HCT116 (cell line): ENCODE measurements around the gene CENPK. TPM values are rescaled to one million over a fixed set of nuclear protein-coding genes. Genes with fewer than 3 reads are reported as not detected.

Experiments
- ATAC-seq: fragments of 200-7000 bp; cut with Tn5 transposase; 2 replicates; pipeline ENCODE4 v1.9.1; 2020; ENCODE audit warnings: mild to moderate bottlenecking, moderate library complexity
- BruUV-seq: library from RNA; stranded (reverse); fragments of 400-500 nt; replicated peaks from 2 replicates; lab custom pipeline; 2021; lab: Mats Ljungman, UMichigan
- CTCF ChIA-PET: fragments of 300-600 bp; sonication (Branson Sonifier 250); formaldehyde crosslinking; loops from one replicate; lab custom pipeline; 2021; ENCODE audit warnings: antibody characterized with exemption; lab: Charles Lee
- POLR2A ChIA-PET: fragments of 300-600, 350-600 bp; sonication (Branson Sonifier 250); formaldehyde crosslinking; loops from one replicate; lab custom pipeline; 2021; ENCODE audit warnings: antibody characterized with exemption; lab: Charles Lee
- RAD21 ChIA-PET, 2 experiments: fragments of 300-600 bp; sonication (Branson Sonifier 250); formaldehyde crosslinking; loops; one replicate each; lab custom pipeline; 2023; ENCODE audit warnings: low total read pairs in 2 of 2; ENCODE audit not compliant: uncharacterized antibody in 2 of 2, unreplicated experiment in 2 of 2, low non-redundant PET in 1 of 2; lab: Charles Lee
- DNase-seq: peaks from one replicate; pipeline ENCODE4 v3.0.0-alpha.2; 2010; ENCODE audit warnings: low read depth, low spot score
- H2AFZ ChIP-seq: fragments of 200-600 bp; shearing (Covaris generic), sonication (generic); 2 replicates; pipeline ENCODE4 v1.6.1; 2017; ENCODE audit warnings: low read depth, mixed run types, mixed read lengths, antibody characterized with exemption, low read length; ENCODE audit not compliant: poor library complexity, severe bottlenecking
- H3K27ac ChIP-seq: 2 replicates; pipeline ENCODE4 v1.5.1; 2012; ENCODE audit warnings: low read depth, low read length
- H3K27me3 ChIP-seq: fragments of 200-600 bp; sonication (generic); 2 replicates; pipeline ENCODE4 v1.6.1; 2016; ENCODE audit warnings: mixed run types, low read length, mixed read lengths; ENCODE audit not compliant: insufficient read depth
- H3K36me3 ChIP-seq, 2 experiments: fragments of 200-500 bp in 1 of 2; fragments of 200-600 bp in 1 of 2; sonication (Bioruptor generic) in 1 of 2; sonication (generic) in 1 of 2; 2 replicates each; pipeline versions ENCODE4 v1.5.1 to v1.6.1; 2014 to 2016; ENCODE audit warnings: low read length in 2 of 2, inconsistent platforms in 1 of 2, mixed read lengths in 1 of 2, mixed run types in 1 of 2; ENCODE audit not compliant: insufficient read depth in 2 of 2, control insufficient read depth in 1 of 2
- H3K4me1 ChIP-seq, 2 experiments: fragments of 200-600 bp in 1 of 2; sonication (generic) in 1 of 2; 2 replicates each; pipeline versions ENCODE4 v1.5.1 to v1.6.1; 2012 to 2017; ENCODE audit warnings: low read length in 2 of 2, inconsistent platforms in 1 of 2, mild to moderate bottlenecking in 1 of 2, mixed read lengths in 1 of 2, mixed run types in 1 of 2, moderate library complexity in 1 of 2; ENCODE audit not compliant: insufficient read depth in 2 of 2, control insufficient read depth in 1 of 2
- H3K4me2 ChIP-seq: fragments of 200-600 bp; sonication (generic); 2 replicates; pipeline ENCODE4 v1.6.1; 2017; ENCODE audit warnings: mixed run types, low read length, mixed read lengths
- H3K4me3 ChIP-seq, 2 experiments: fragments of 200-600 bp in 1 of 2; sonication (generic) in 1 of 2; replicated peaks in 1 of 2; 2 replicates each; pipeline ENCODE4 v1.5.1; 2011 to 2016; ENCODE audit warnings: low read length in 2 of 2, control low read depth in 1 of 2, low read depth in 1 of 2, mild to moderate bottlenecking in 1 of 2, mixed read lengths in 1 of 2, mixed run types in 1 of 2
- H3K79me2 ChIP-seq: fragments of 200-600 bp; sonication (generic); 2 replicates; pipeline ENCODE4 v1.6.1; 2017; ENCODE audit warnings: mild to moderate bottlenecking, mixed run types, low read length, moderate library complexity, mixed read lengths; ENCODE audit not compliant: insufficient read depth
- H3K9ac ChIP-seq: fragments of 200-600 bp; sonication (generic); 2 replicates; pipeline ENCODE4 v1.6.1; 2016; ENCODE audit warnings: low read length, mixed read lengths
- H3K9me2 ChIP-seq: fragments of 200-600 bp; sonication (generic), shearing (Covaris generic); 2 replicates; pipeline ENCODE4 v1.6.1; 2017; ENCODE audit warnings: mixed run types, mild to moderate bottlenecking, moderate library complexity; ENCODE audit not compliant: insufficient read depth
- H3K9me3 ChIP-seq, 2 experiments: fragments of 200-500 bp in 1 of 2; fragments of 200-600 bp in 1 of 2; sonication (Bioruptor generic) in 1 of 2; sonication (generic) in 1 of 2; 2 replicates each; pipeline ENCODE4 v1.6.1; 2014 to 2017; ENCODE audit warnings: low read length in 2 of 2, mixed read lengths in 2 of 2, inconsistent platforms in 1 of 2, low read depth in 1 of 2, mild to moderate bottlenecking in 1 of 2, mixed run types in 1 of 2, moderate library complexity in 1 of 2; ENCODE audit not compliant: control insufficient read depth in 1 of 2, insufficient read depth in 1 of 2
- H4K20me1 ChIP-seq: fragments of 200-600 bp; sonication (generic), shearing (Covaris generic); 2 replicates; pipeline ENCODE4 v1.6.1; 2017; ENCODE audit warnings: mixed run types, mild to moderate bottlenecking, moderate library complexity; ENCODE audit not compliant: insufficient read depth
- CBX3 ChIP-seq: IDR thresholded peaks from 2 replicates; pipeline ENCODE4 v1.6.1; 2012; ENCODE audit warnings: low read depth
- CTCF ChIP-seq, 3 experiments: fragments of 200-600 bp in 1 of 3; sonication (generic) in 1 of 3; IDR thresholded peaks in 2 of 3; conservative IDR thresholded peaks in 1 of 3; 2 replicates each; pipeline ENCODE4 v1.5.1; 2012 to 2017; ENCODE audit warnings: low read depth in 2 of 3, low read length in 2 of 3, antibody characterized with exemption in 1 of 3, borderline replicate concordance in 1 of 3, control low read depth in 1 of 3, mild to moderate bottlenecking in 1 of 3, mixed read lengths in 1 of 3, mixed run types in 1 of 3, moderate library complexity in 1 of 3; ENCODE audit not compliant: insufficient read depth in 1 of 3
- EGR1 ChIP-seq: IDR thresholded peaks from 2 replicates; pipeline ENCODE4 v1.6.1; 2012; ENCODE audit warnings: low read depth
- ELF1 ChIP-seq: IDR thresholded peaks from 2 replicates; pipeline ENCODE4 v1.6.1; 2012; ENCODE audit warnings: low read depth, borderline replicate concordance
- EZH2phosphoT487 ChIP-seq: fragments of 200-600 bp; IDR thresholded peaks from 2 replicates; pipeline ENCODE4 v1.6.1; 2018; ENCODE audit warnings: antibody characterized with exemption, borderline replicate concordance
- POLR2AphosphoS5 ChIP-seq: IDR thresholded peaks from 2 replicates; pipeline ENCODE4 v1.6.1; 2011; ENCODE audit warnings: mild to moderate bottlenecking, low read depth, low read length, moderate library complexity
- REST ChIP-seq: IDR thresholded peaks from 2 replicates; pipeline ENCODE4 v1.6.1; 2012; ENCODE audit warnings: low read depth
- SP1 ChIP-seq: IDR thresholded peaks from 2 replicates; pipeline ENCODE4 v1.6.1; 2012; ENCODE audit warnings: low read depth
- TCF7L2 ChIP-seq: IDR thresholded peaks from 2 replicates; pipeline ENCODE4 v1.7.0; 2011; ENCODE audit warnings: borderline replicate concordance, inconsistent platforms; ENCODE audit not compliant: insufficient read depth, insufficient read length; ENCODE audit errors: extremely low read depth
- YY1 ChIP-seq: IDR thresholded peaks from 2 replicates; pipeline ENCODE4 v1.6.1; 2011; ENCODE audit warnings: low read length, low read depth, moderate library complexity, mild to moderate bottlenecking; ENCODE audit not compliant: insufficient replicate concordance; ENCODE audit errors: extremely low read depth
- ZBTB33 ChIP-seq: IDR thresholded peaks from 2 replicates; pipeline ENCODE4 v1.6.1; 2011; ENCODE audit warnings: mild to moderate bottlenecking, low read length, moderate library complexity; ENCODE audit not compliant: insufficient replicate concordance; ENCODE audit errors: extremely low read depth
- ZFX ChIP-seq: fragments of 450-650 bp; IDR thresholded peaks from 2 replicates; pipeline ENCODE4 v1.6.1; 2017
- intact Hi-C: fragments of 100-400 bp; cut with micrococcal nuclease; formaldehyde crosslinking; loops from 2 replicates; pipeline ENCODE4 v1.10.0; 2022
- total RNA-seq: library from RNA; stranded (reverse); gene quantifications from one replicate; pipeline ENCODE4 v1.2.1, GENCODE V29; 2021; ENCODE audit not compliant: unreplicated experiment

CENPK gene
- total RNA-seq, 1 experiment from 2014 or later = 21.4 TPM

GRCh38 chr5:65475895-65476294 lies 87.1 kb downstream of the CENPK start (continued):
- TF ChIP-seq ZBTB33 (no peak), SP1 (no peak)

- TF ChIP-seq REST = no peak
- no peak for TF ChIP-seq TCF7L2
- no peak for TF ChIP-seq CBX3
- no peak for TF ChIP-seq CTCF (IDR thresholded peaks at IDR 0.05 in 2 of 3, conservative IDR thresholded peaks at IDR 0.05 in 1 of 3; ENCODE audit: borderline replicate concordance in 1 of 3, insufficient read depth in 1 of 3, low read depth in 2 of 3, low read length in 2 of 3)
- no peak for TF ChIP-seq POLR2AphosphoS5
- no peak for TF ChIP-seq EZH2phosphoT487
- TF ChIP-seq ELF1 = no peak
- no peak for TF ChIP-seq ZFX
- TF ChIP-seq YY1 = no peak
- no peak for TF ChIP-seq ZBTB33
- no peak for TF ChIP-seq EGR1
- CTCF ChIA-PET = no interaction called here
- no peaks in the 10 kb centered on the region for H3K4me1 ChIP-seq
These were observed 87.6 kb downstream of the CENPK start for GRCh38 chr5:65475336-65475735.

More at GRCh38 chr5:65475336-65475735, 87.6 kb downstream of the CENPK start:
- ChIA-PET RAD21 (no interaction called here), POLR2A (no interaction called here)
- intact Hi-C loops = no loop called here
- Histone ChIP-seq H3K27me3 (no peaks in the 10 kb centered on the region), H2AFZ (no peak overlapping the region), H3K4me2 (no peak overlapping the region), H3K79me2 (no peaks in the 10 kb centered on the region), H3K9me2 (no peaks in the 10 kb centered on the region), H3K27ac (no peak overlapping the region), H3K9ac (no peak overlapping the region), H3K9me3 (no peaks in the 10 kb centered on the region), H4K20me1 (no peaks in the 10 kb centered on the region), H3K4me3 (no peak overlapping the region), H3K36me3 (no peaks in the 10 kb centered on the region)
- no TSS peak for BruUV-seq
- ATAC-seq (no peak), DNase-seq (no peak)
